GM12878 (cell line): Measurements from ENCODE around the gene MED22. TPM values are rescaled to one million over a fixed set of nuclear protein-coding genes. Genes with fewer than 3 reads are reported as not detected.

Experiments used
- ATAC-seq: fragments of 200-7000 bp; cut with Tn5 transposase; 3 replicates; pipeline ENCODE4 v1.9.1; 2020; ENCODE audit warnings: mild to moderate bottlenecking, moderate library complexity
- BruUV-seq: library from RNA; stranded (reverse); fragments of 400-500 nt; replicated peaks from 2 replicates; lab custom pipeline; 2021; lab: Mats Ljungman, UMichigan
- CTCF ChIA-PET: fragments of 300-600 bp; sonication (Branson Sonifier 250); formaldehyde crosslinking; extraction: SDS; loops from one replicate; lab custom pipeline; 2021; ENCODE audit warnings: inconsistent platforms; lab: Yijun Ruan, JAX
- POLR2A ChIA-PET: fragments of 350-600 bp; formaldehyde crosslinking; extraction: SDS; loops from one replicate; lab custom pipeline; 2021; ENCODE audit warnings: inconsistent platforms; lab: Charles Lee
- RAD21 ChIA-PET: fragments of 300-600 bp; sonication (Branson Sonifier 250); formaldehyde crosslinking; loops from one replicate; lab custom pipeline; 2023; ENCODE audit warnings: antibody characterized with exemption; ENCODE audit not compliant: unreplicated experiment; lab: Charles Lee
- SMC1A ChIA-PET: fragments of 300-600 bp; sonication (Branson Sonifier 250); formaldehyde crosslinking; loops from one replicate; lab custom pipeline; 2023; ENCODE audit not compliant: unreplicated experiment, uncharacterized antibody; lab: Charles Lee
- DNase-seq: peaks from one replicate; pipeline ENCODE4 v3.0.0-alpha.2; 2011; ENCODE audit warnings: low read depth, low spot score
- FAIRE-seq: peaks from 3 replicates; lab custom pipeline; 2011; peaks lifted over from hg19 to GRCh38; lab: Jason Lieb, UNC
- H2AFZ ChIP-seq: 2 replicates; pipeline ENCODE4 v1.6.0; 2011; ENCODE audit warnings: low read depth, low read length, control low read depth; ENCODE audit not compliant: control insufficient read depth
- H3K27ac ChIP-seq: 2 replicates; pipeline ENCODE4 v1.5.1; 2011; ENCODE audit warnings: control low read depth; ENCODE audit not compliant: control insufficient read depth, insufficient read depth
- H3K27me3 ChIP-seq, 2 experiments: replicated peaks in 1 of 2; 2 replicates each; pipeline versions ENCODE4 v1.6.0 to v1.6.1; 2011; ENCODE audit warnings: low read length in 1 of 2; ENCODE audit not compliant: control insufficient read depth in 2 of 2, insufficient read depth in 2 of 2
- H3K36me3 ChIP-seq, 2 experiments: 2 replicates each; pipeline ENCODE4 v1.5.1; 2011; ENCODE audit warnings: low read length in 1 of 2; ENCODE audit not compliant: control insufficient read depth in 2 of 2, insufficient read depth in 2 of 2
- H3K4me1 ChIP-seq: 2 replicates; pipeline ENCODE4 v1.6.1; 2011; ENCODE audit warnings: mild to moderate bottlenecking, low read length, moderate library complexity, mixed read lengths; ENCODE audit not compliant: control insufficient read depth, insufficient read depth
- H3K4me2 ChIP-seq: 2 replicates; pipeline ENCODE4 v1.6.0; 2011; ENCODE audit warnings: control low read depth; ENCODE audit not compliant: control insufficient read depth, insufficient read depth
- H3K4me3 ChIP-seq: fragments of 200-600 bp; sonication (generic); 2 replicates; pipeline ENCODE4 v1.5.1; 2016
- H3K79me2 ChIP-seq: 2 replicates; pipeline ENCODE4 v1.6.0; 2011; ENCODE audit warnings: low read length; ENCODE audit not compliant: control insufficient read depth, insufficient read depth
- H3K9ac ChIP-seq: 2 replicates; pipeline ENCODE4 v1.8.0; 2011; ENCODE audit warnings: low read length, control low read depth, mixed read lengths; ENCODE audit not compliant: control insufficient read depth, insufficient read depth
- H3K9me3 ChIP-seq: replicated peaks from 3 replicates; pipeline ENCODE4 v1.5.1; 2011; ENCODE audit warnings: mild to moderate bottlenecking, low read length; ENCODE audit not compliant: control insufficient read depth, insufficient read depth
- H4K20me1 ChIP-seq: 2 replicates; pipeline ENCODE4 v1.6.0; 2011; ENCODE audit not compliant: control insufficient read depth, insufficient read depth
- ESRRA ChIP-seq: IDR thresholded peaks from 2 replicates; pipeline ENCODE4 v1.6.1; 2012; ENCODE audit warnings: mild to moderate bottlenecking, low read length, improper control_type of control experiment
- SPI1 ChIP-seq: IDR thresholded peaks from 2 replicates; pipeline ENCODE4 v1.6.1; 2011; ENCODE audit warnings: low read depth, mild to moderate bottlenecking, low read length, moderate library complexity, borderline replicate concordance; ENCODE audit not compliant: insufficient read depth
- WRNIP1 ChIP-seq: IDR thresholded peaks from 2 replicates; pipeline ENCODE4 v1.6.1; 2011; ENCODE audit warnings: low read depth, low read length, improper control_type of control experiment, borderline replicate concordance
- ZBED1 ChIP-seq: IDR thresholded peaks from 2 replicates; pipeline ENCODE4 v1.6.1; 2016; ENCODE audit warnings: borderline replicate concordance
- WGBS: methylation state at CpG from one replicate; pipeline ENCODE4 v1.1.6; 2016; ENCODE audit warnings: low lambda C conversion rate; ENCODE audit not compliant: insufficient replicate concordance, insufficient coverage; ENCODE audit errors: missing lambda C conversion rate; 5-methylcytosine and 5-hydroxymethylcytosine counted together
- in situ Hi-C: fragments of 300-500 bp; cut with MboI; formaldehyde crosslinking; loops from 9 replicates; pipeline ENCODE4 v1.14.3; 2018; ENCODE audit warnings: mixed read lengths
- intact Hi-C: fragments of 100-400 bp; cut with micrococcal nuclease; formaldehyde crosslinking; loops from one replicate; pipeline ENCODE4 v1.14.2; 2022; ENCODE audit not compliant: unreplicated experiment
- polyA plus RNA-seq, 11 experiments: library from polyadenylated mRNA; depleted of rRNA in 4 of 11; unstranded in 6 of 11; stranded (reverse) in 5 of 11; fragments of >200 nt; fragmentation: Nextera tagmentation in 4 of 11; fragmentation: Illumina TruSeq in 1 of 11; extraction: Ambion mirVana in 4 of 11; extraction: Trizol in 1 of 11; gene quantifications; 1 replicate in 1 of 11; 2 replicates in 10 of 11; pipeline versions ENCODE4 v1.2.1 to v1.2.3, GENCODE V29; 2011 to 2016; ENCODE audit warnings: inconsistent platforms in 2 of 11, missing spikeins in 2 of 11, low read depth in 1 of 11
- total RNA-seq, 4 experiments: library from RNA; depleted of rRNA in 3 of 4; stranded (reverse); fragments of >200 nt in 3 of 4; fragmentation: Illumina TruSeq in 1 of 4; extraction: Trizol in 1 of 4; gene quantifications; 2 replicates each; pipeline versions ENCODE4 v1.2.1 to v1.2.3, GENCODE V29; 2013 to 2021
- TF ChIP-seq, protein P1 (sequence below): fragments of 450-650 bp; IDR thresholded peaks from 2 replicates; pipeline ENCODE4 v1.6.1; 2017; ENCODE audit warnings: mild to moderate bottlenecking
- TF ChIP-seq, protein P2 (sequence below): IDR thresholded peaks from 2 replicates; pipeline ENCODE4 v1.6.1; 2012; ENCODE audit warnings: low read length, inconsistent platforms
- TF ChIP-seq, protein P3 (sequence below): IDR thresholded peaks from 2 replicates; pipeline ENCODE4 v1.6.1; 2012; ENCODE audit warnings: low read depth, low read length, improper control_type of control experiment

MED22 gene
- total and polyA plus RNA-seq, 10 of the 15 experiments (the other 5 are each of a cell fraction or from before 2014, with no cell fraction given): 1.4 to 42.1 (median 24.6) TPM

DNA sequence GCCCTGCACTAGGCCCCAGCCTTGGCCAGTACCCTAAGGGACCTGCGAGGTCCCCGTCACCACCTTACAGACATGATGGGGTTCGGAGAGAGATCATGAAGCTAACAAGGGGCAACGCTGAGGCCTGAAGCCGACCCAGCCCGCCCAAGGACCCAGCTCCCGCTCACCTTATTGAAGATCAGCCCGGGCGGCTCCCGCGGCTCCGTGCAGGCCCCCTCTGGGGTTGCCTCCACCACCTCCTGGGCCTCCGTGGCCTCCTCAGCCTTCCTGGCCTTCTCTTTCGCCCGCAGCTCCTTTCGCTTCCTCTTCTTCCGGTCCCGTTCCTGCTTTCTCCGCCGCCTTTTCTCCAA is 15.6 kb downstream of the MED22 start:
- RAD21 ChIA-PET: no interaction called here
- no peaks in the 10 kb centered on the region for H3K27me3 ChIP-seq
- 89% methylated on average over 20 of the region's 20 CpGs for WGBS
- POLR2A ChIA-PET: interaction anchor here (0.7 kb wide), 1 partner anchor 20 kb away, joined by 3 read pairs; no protein-coding TSS in a partner anchor
- no peaks in the 10 kb centered on the region for H4K20me1 ChIP-seq
- no peak overlapping the region for H3K27ac ChIP-seq
- H3K9me3 ChIP-seq: no peaks in the 10 kb centered on the region
- no TSS peak for BruUV-seq
- H3K9ac ChIP-seq: no peak overlapping the region
- no peak for ATAC-seq
- H3K36me3 ChIP-seq: peaks cover 14 to 24% of the 10 kb centered on the region in 2 experiments; a peak in 3 of 4 replicates
- intact Hi-C loops: no loop called here
- TF ChIP-seq SPI1 (no peak), WRNIP1 (no peak), ESRRA (no peak), ZBED1 (no peak)
- TF ChIP-seq, protein P1, sequence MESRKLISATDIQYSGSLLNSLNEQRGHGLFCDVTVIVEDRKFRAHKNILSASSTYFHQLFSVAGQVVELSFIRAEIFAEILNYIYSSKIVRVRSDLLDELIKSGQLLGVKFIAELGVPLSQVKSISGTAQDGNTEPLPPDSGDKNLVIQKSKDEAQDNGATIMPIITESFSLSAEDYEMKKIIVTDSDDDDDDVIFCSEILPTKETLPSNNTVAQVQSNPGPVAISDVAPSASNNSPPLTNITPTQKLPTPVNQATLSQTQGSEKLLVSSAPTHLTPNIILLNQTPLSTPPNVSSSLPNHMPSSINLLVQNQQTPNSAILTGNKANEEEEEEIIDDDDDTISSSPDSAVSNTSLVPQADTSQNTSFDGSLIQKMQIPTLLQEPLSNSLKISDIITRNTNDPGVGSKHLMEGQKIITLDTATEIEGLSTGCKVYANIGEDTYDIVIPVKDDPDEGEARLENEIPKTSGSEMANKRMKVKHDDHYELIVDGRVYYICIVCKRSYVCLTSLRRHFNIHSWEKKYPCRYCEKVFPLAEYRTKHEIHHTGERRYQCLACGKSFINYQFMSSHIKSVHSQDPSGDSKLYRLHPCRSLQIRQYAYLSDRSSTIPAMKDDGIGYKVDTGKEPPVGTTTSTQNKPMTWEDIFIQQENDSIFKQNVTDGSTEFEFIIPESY: no peak
- TF ChIP-seq, protein P2, sequence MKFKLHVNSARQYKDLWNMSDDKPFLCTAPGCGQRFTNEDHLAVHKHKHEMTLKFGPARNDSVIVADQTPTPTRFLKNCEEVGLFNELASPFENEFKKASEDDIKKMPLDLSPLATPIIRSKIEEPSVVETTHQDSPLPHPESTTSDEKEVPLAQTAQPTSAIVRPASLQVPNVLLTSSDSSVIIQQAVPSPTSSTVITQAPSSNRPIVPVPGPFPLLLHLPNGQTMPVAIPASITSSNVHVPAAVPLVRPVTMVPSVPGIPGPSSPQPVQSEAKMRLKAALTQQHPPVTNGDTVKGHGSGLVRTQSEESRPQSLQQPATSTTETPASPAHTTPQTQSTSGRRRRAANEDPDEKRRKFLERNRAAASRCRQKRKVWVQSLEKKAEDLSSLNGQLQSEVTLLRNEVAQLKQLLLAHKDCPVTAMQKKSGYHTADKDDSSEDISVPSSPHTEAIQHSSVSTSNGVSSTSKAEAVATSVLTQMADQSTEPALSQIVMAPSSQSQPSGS: no peak
- TF ChIP-seq, protein P3, sequence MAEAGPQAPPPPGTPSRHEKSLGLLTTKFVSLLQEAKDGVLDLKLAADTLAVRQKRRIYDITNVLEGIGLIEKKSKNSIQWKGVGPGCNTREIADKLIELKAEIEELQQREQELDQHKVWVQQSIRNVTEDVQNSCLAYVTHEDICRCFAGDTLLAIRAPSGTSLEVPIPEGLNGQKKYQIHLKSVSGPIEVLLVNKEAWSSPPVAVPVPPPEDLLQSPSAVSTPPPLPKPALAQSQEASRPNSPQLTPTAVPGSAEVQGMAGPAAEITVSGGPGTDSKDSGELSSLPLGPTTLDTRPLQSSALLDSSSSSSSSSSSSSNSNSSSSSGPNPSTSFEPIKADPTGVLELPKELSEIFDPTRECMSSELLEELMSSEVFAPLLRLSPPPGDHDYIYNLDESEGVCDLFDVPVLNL: no peak
- DNase-seq: no peak
- SMC1A ChIA-PET: no interaction called here
- H3K4me2 ChIP-seq: no peak overlapping the region
- H3K4me3 ChIP-seq: no peak overlapping the region
- H3K79me2 ChIP-seq: peaks cover 30% of the 10 kb centered on the region
- CTCF ChIA-PET: no interaction called here
- in situ Hi-C loops: no loop called here
- no peak for FAIRE-seq
- H2AFZ ChIP-seq: no peak overlapping the region
- no peaks in the 10 kb centered on the region; the same call in 1 of the 2 replicates for H3K4me1 ChIP-seq
